ENCODE measurements around the gene RAB40B. TPM values are rescaled to one million over a fixed set of nuclear protein-coding genes. Genes with fewer than 3 reads are reported as not detected.

RAB40B gene
- total and polyA plus RNA-seq, 2 experiments from 2014 or later = 20.0 to 27.8 TPM

DNA sequence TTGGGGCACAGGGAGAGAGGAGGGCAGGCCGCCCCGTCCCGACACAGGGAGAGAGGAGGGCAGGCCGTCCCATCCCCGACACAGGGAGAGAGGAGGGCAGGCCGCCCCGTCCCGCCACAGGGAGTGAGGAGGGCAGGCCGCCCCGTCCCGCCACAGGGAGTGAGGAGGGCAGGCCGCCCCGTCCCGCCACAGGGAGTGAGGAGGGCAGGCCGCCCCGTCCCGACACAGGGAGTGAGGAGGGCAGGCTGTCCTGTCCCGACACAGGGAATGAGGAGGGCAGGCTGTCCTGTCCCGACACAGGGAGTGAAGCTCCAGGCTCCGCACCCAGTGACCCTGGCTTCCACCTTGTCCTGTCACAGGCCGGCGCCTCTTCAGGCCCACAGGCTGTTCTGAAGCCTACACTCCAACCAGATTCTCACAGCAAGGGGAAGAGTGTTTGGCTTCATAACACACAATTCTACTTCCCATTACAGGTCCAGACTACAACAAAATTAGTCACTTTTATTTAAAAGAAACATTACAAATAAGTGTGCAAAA is 84.3 kb downstream of the RAB40B start:
- peaks cover 11% of the 10 kb centered on the region for H3K4me1 ChIP-seq (ENCODE audit: insufficient read depth)
- H4K20me1 ChIP-seq (ENCODE audit: insufficient read depth, poor library complexity, severe bottlenecking) = no peaks in the 10 kb centered on the region
- DNase-seq (ENCODE audit: low spot score) = no peak
- no peak overlapping the region for H3K4me3 ChIP-seq
- H3K27me3 ChIP-seq = no peaks in the 10 kb centered on the region
- TF ChIP-seq EZH2phosphoT487 (IDR thresholded peaks at IDR 0.05; ENCODE audit: low read depth, severe bottlenecking, unreplicated experiment) (no peak), EZH2 (IDR thresholded peaks at IDR 0.05; ENCODE audit: borderline replicate concordance) (no peak)
- TF ChIP-seq, protein P1, sequence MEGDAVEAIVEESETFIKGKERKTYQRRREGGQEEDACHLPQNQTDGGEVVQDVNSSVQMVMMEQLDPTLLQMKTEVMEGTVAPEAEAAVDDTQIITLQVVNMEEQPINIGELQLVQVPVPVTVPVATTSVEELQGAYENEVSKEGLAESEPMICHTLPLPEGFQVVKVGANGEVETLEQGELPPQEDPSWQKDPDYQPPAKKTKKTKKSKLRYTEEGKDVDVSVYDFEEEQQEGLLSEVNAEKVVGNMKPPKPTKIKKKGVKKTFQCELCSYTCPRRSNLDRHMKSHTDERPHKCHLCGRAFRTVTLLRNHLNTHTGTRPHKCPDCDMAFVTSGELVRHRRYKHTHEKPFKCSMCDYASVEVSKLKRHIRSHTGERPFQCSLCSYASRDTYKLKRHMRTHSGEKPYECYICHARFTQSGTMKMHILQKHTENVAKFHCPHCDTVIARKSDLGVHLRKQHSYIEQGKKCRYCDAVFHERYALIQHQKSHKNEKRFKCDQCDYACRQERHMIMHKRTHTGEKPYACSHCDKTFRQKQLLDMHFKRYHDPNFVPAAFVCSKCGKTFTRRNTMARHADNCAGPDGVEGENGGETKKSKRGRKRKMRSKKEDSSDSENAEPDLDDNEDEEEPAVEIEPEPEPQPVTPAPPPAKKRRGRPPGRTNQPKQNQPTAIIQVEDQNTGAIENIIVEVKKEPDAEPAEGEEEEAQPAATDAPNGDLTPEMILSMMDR (IDR thresholded peaks at IDR 0.05; ENCODE audit: poor library complexity) = no peak
- no peaks in the 10 kb centered on the region for H3K9me3 ChIP-seq (ENCODE audit: low read depth)
- H3K27ac ChIP-seq = peak overlapping the region; percentile 31
- H2AFZ ChIP-seq = no peak overlapping the region
- no peaks in the 10 kb centered on the region for H3K36me3 ChIP-seq (replicated peaks; ENCODE audit: insufficient read depth, low read depth)
- no peak overlapping the region for H3K4me2 ChIP-seq
- WGBS (ENCODE audit: low lambda C conversion rate, missing lambda C conversion rate) = 76% methylated on average over 7 of the region's 22 CpGs
- H3K9me2 ChIP-seq (replicated peaks; ENCODE audit: insufficient read depth) = no peaks in the 10 kb centered on the region
- H3K79me2 ChIP-seq = no peaks in the 10 kb centered on the region

DNA sequence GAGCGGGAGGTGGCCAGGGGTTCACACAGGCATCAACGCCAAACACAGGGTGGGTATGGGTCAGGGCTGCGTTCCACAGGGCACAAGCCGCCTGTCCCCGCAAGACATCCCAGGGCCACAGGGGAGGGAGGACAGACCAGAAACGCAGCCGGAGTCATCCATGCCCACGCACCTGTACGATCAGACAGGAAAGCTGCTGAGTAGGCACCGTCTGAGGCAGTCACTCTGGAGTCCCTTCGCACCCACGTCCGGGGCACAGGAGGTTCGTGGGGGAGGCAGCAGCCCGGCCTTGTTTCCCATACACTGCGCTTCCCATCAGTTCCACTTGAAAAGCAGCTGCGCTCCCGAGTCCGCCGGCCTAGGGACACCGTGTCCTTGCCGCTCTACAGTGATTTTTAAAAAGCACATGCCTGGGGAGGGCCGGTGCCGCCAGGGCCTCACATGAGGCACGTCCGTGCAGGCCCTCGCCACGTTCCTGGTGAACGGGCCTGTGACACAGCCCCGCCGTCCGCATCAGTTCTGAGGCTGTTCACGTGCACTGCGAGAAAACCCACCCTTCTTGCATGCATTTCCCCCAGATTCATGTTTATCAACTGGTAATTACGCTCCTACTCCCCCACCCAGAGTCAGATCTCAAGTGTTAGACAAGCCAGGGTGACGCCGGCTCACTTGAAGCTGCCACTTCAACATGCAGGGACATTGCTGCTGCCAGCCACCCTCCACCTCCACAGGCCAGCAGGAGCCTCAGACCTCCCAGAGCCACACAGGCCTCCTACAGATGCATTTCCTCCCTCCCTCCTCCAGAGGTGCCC is 85.0 kb downstream of the RAB40B start:
- no peak for DNase-seq (ENCODE audit: low spot score)
- Histone ChIP-seq H3K27me3 (no peaks in the 10 kb centered on the region), H3K79me2 (no peaks in the 10 kb centered on the region), H3K4me2 (no peak overlapping the region), H2AFZ (no peak overlapping the region), H3K27ac (no peak overlapping the region), H3K9me3 (ENCODE audit: low read depth) (no peaks in the 10 kb centered on the region), H3K36me3 (replicated peaks; ENCODE audit: insufficient read depth, low read depth) (no peaks in the 10 kb centered on the region), H3K4me1 (ENCODE audit: insufficient read depth) (peaks cover 11% of the 10 kb centered on the region), H4K20me1 (ENCODE audit: insufficient read depth, poor library complexity, severe bottlenecking) (no peaks in the 10 kb centered on the region), H3K9me2 (replicated peaks; ENCODE audit: insufficient read depth) (no peaks in the 10 kb centered on the region), H3K4me3 (no peak overlapping the region)
- 91% methylated on average over 36 of the region's 37 CpGs for WGBS (ENCODE audit: low lambda C conversion rate, missing lambda C conversion rate)
- TF ChIP-seq EZH2phosphoT487 (IDR thresholded peaks at IDR 0.05; ENCODE audit: low read depth, severe bottlenecking, unreplicated experiment) (no peak), EZH2 (IDR thresholded peaks at IDR 0.05; ENCODE audit: borderline replicate concordance) (no peak)
- TF ChIP-seq, protein P1 (IDR thresholded peaks at IDR 0.05; ENCODE audit: poor library complexity) = no peak

DNA sequence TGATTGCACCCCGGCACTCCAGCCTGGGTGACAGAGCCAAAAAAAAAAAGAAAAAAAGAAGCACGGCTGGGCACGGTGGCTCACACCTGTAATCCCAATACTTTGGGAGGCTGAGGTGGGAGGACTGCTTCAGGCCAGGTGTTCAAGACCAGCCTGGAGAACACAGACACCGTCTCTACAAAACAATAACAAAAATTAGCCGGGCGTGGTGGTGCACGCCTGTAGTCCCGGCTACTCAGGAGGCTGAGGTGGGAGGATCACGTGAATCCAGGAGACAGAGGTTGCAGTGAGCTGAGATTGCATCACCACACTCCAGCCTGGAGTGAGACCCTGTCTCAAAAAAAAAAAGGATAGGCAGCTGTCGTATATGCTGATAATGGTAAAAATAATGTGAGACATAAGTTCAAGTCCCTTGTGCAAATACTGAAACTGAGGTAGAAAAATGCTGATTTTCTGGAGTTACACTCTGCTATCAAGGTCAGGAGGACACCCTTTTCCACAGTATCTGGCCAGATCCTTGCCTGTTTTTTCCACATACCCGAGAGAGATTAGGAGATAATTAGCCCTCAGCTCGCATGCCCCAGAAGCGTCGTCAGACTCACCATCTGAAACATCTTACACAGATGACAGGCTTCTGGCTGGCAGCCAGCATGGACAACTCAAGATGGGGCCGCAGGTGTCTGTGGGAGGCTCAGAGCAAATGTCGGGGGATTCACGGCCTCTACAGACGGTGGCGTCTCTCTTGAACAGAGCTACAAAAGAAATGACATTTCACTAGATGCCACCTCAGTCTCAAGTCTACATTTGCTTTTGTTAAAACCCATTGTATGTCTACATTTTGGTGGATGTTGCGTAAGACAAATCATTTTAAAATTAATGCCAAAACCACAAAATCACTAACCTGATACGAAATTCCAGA is 87.1 kb downstream of the RAB40B start:
- peak overlapping the region; percentile 23 for H3K4me2 ChIP-seq
- H2AFZ ChIP-seq = no peak overlapping the region
- H3K9me2 ChIP-seq (replicated peaks; ENCODE audit: insufficient read depth) = no peaks in the 10 kb centered on the region
- H4K20me1 ChIP-seq (ENCODE audit: insufficient read depth, poor library complexity, severe bottlenecking) = no peaks in the 10 kb centered on the region
- peaks cover 11% of the 10 kb centered on the region for H3K4me1 ChIP-seq (ENCODE audit: insufficient read depth)
- DNase-seq (ENCODE audit: low spot score) = peak; percentile 66
- no peaks in the 10 kb centered on the region for H3K27me3 ChIP-seq
- H3K4me3 ChIP-seq = no peak overlapping the region
- H3K9me3 ChIP-seq (ENCODE audit: low read depth) = no peaks in the 10 kb centered on the region
- TF ChIP-seq, protein P1 (IDR thresholded peaks at IDR 0.05; ENCODE audit: poor library complexity) = no peak
- TF ChIP-seq EZH2phosphoT487 (IDR thresholded peaks at IDR 0.05; ENCODE audit: low read depth, severe bottlenecking, unreplicated experiment) (no peak), EZH2 (IDR thresholded peaks at IDR 0.05; ENCODE audit: borderline replicate concordance) (no peak)
- H3K27ac ChIP-seq = peak overlapping the region; percentile 36
- WGBS (ENCODE audit: low lambda C conversion rate, missing lambda C conversion rate) = 68% methylated on average over 20 of the region's 21 CpGs
- H3K36me3 ChIP-seq (replicated peaks; ENCODE audit: insufficient read depth, low read depth) = no peaks in the 10 kb centered on the region
- H3K79me2 ChIP-seq = peaks cover 2% of the 10 kb centered on the region

Data from hepatocyte (in vitro differentiated cells).